Measurements from ENCODE around the gene TMEM174.

Gene TMEM174

DNA sequence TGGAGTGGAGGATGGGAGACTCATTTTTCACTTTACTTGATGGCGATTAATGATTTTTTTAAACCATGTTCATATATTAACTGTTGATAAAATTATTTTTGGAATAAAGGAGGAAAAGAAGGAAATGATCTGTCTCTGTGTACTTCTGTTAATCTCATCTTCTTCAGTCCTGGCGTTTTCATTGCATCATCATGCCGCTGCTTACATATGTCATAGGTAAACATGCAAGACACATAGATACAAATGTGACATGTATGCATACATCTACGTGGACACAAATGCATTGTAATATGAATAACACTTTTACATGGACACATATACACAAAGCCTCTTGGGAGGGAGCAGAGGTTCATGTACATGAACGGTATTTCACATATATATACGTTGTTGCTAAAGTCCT, 10.0 kb downstream of the TMEM174 start:
- H3K27ac ChIP-seq = no peak overlapping the region
- TF ChIP-seq, protein P1, sequence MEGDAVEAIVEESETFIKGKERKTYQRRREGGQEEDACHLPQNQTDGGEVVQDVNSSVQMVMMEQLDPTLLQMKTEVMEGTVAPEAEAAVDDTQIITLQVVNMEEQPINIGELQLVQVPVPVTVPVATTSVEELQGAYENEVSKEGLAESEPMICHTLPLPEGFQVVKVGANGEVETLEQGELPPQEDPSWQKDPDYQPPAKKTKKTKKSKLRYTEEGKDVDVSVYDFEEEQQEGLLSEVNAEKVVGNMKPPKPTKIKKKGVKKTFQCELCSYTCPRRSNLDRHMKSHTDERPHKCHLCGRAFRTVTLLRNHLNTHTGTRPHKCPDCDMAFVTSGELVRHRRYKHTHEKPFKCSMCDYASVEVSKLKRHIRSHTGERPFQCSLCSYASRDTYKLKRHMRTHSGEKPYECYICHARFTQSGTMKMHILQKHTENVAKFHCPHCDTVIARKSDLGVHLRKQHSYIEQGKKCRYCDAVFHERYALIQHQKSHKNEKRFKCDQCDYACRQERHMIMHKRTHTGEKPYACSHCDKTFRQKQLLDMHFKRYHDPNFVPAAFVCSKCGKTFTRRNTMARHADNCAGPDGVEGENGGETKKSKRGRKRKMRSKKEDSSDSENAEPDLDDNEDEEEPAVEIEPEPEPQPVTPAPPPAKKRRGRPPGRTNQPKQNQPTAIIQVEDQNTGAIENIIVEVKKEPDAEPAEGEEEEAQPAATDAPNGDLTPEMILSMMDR (conservative IDR thresholded peaks at IDR 0.05) = no peak
- no peak for TF ChIP-seq ZFX (IDR thresholded peaks at IDR 0.05)

DNA sequence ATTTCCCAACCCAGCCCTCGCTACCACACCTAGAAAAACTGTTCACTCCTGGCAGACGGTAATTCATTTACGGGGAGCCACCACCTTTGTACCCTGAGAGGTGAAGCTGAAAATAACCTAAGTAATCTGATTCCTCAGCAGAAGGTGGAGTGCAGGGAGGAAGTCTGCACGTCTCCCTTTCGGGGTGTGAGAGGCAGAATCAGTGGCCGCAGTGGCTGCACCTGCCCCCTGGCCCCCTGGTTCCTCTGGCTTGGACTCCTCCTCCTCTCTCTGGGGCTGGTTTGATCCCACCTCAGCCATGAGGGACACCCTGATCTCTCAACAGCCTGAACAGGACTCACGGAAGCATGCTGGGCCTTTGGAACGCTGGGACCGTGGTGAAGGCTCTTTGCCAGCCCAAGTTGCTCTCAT, 10.5 kb downstream of the TMEM174 start:
- TF ChIP-seq, protein P1 (conservative IDR thresholded peaks at IDR 0.05) = no peak
- TF ChIP-seq ZFX (IDR thresholded peaks at IDR 0.05) = no peak
- no peak overlapping the region for H3K27ac ChIP-seq

DNA sequence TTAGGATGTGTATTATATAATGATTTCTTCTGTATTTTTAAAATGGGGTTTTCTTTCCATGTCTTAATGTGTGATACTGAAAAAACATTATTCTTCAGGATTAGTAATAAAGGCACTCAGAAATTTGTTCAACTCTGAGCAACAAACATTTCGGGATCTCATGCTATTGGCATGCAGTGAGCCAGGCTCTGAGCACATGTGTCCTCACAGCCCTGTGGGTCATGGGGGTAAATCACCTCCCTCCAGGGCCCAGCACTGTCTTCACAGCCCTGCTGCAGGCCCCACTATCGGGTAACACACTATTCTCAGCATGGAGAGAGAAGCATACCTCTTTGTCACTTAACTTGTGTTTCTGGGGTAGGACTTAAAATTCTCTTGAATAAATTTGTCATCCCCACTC, 14.0 kb downstream of the TMEM174 start:
- H3K27ac ChIP-seq = no peak overlapping the region
- no peak for TF ChIP-seq ZFX (IDR thresholded peaks at IDR 0.05)
- TF ChIP-seq, protein P1 (conservative IDR thresholded peaks at IDR 0.05) = no peak

DNA sequence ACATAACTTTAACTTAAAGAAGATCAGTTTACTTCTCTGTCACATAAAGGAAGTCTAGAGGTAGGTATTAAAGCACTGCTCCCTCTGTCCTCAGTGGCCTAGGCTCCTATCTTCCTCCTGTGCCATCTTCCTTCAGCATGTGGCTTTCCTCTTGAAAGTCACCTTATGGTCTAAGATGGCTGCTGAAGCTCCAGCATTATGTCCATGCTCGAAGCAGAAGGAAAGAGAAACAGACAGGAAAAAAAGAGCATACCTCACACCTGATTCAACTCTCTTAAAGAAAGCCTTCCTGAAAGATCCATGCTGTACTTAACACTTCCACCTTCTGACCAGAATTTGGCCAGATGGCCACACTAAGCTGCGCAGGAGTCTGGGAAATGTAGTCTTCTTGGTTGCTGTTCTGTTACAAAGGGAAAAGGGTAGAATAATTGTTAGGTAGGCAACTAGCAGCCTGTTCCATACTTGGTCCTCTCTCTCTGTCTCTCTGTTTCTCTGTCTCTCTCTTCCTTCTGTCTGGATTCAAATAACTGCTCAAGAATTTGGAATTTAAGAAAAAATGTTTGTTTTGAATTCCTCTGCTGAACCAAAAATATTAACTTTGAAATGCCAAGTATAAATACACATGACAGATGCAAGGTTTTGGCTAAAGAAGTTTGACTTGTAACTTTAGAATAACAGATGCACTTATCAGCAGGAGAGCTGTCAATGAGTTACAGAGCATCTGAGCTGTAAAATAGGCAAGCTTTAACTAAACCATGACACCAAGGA, 16.0 kb downstream of the TMEM174 start:
- no peak overlapping the region for H3K27ac ChIP-seq
- no peak for TF ChIP-seq ZFX (IDR thresholded peaks at IDR 0.05)
- TF ChIP-seq, protein P1 (conservative IDR thresholded peaks at IDR 0.05) = no peak

DNA sequence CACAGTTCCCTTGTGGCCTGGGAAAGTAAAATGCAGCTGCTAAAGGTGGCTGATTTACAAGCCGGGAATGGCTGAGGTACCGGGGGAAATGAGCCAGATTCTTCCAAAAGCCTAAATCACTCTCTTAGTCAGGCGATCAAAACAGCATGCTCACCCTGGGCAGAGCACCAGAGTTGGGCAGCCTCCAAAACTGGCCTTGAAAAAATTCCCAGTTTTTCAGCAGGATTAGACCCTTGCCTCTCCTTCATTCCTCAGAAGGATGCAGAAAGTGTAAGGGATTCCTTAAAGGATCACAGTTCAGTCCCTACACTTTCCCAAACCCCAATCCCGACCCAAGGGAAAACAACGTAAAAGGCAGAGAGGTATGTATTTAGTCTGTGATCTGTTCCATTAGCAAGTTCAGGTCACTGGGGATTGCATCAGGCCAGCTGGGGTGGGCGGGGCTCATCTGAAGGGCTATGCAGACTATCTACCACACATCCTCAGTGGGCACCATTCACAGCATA, 16.9 kb downstream of the TMEM174 start:
- no peak for TF ChIP-seq ZFX (IDR thresholded peaks at IDR 0.05)
- TF ChIP-seq, protein P1 (conservative IDR thresholded peaks at IDR 0.05) = no peak
- no peak overlapping the region for H3K27ac ChIP-seq

DNA sequence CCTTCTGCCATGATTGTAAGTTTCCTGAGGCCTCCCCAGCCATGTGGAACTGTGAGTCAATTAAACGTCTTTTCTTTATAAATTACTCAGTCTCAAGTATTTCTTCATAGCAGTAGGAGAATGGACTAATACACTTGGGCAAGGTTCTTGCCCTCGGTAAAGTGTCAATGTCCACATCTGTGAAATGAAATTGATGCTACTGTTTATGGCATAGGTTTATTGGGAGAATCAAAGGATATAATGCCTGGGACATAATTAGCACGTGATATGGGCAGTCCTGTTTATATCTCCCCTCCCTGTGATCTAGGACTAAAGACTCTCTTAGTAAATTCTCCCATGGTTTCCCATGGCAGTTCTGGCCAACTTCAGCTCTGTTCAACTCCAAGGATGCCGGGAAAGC, 19.4 kb downstream of the TMEM174 start:
- H3K27ac ChIP-seq = no peak overlapping the region
- no peak for TF ChIP-seq ZFX (IDR thresholded peaks at IDR 0.05)
- TF ChIP-seq, protein P1 (conservative IDR thresholded peaks at IDR 0.05) = no peak

DNA sequence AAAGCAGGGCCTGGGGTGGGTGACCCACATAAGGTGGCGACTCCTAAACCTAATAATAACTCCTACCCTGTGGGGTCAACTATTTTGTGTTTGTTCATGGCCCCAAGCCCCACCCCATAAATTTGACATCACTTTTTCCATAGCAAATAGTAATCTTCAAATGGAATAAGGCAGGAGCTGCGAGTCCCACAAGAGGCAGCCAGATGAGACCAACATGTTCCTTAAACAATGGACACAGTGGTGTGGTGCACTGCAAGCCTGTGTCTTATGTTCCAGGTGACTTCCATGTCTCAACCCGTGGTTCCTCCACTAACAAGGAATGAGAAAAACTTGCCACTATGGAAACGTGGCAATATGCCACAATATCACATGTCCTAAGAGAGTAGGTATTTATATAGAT, 20.6 kb downstream of the TMEM174 start:
- no peak for TF ChIP-seq ZFX (IDR thresholded peaks at IDR 0.05)
- TF ChIP-seq, protein P1 (conservative IDR thresholded peaks at IDR 0.05) = no peak
- no peak overlapping the region for H3K27ac ChIP-seq

All from C4-2B (cell line).